Trophoblast cell (in vitro differentiated cells and primary cell): ENCODE results near the gene ZP1.

Experiments
- DNase-seq, 2 donors: peaks; one replicate each; pipeline ENCODE4 v3.0.0-alpha.2; 2016
- H2AFZ ChIP-seq: 2 replicates; pipeline ENCODE4 v1.6.1; 2013; ENCODE audit warnings: low read length, moderate library complexity, mild to moderate bottlenecking; ENCODE audit not compliant: insufficient read depth, poor library complexity
- H2AK5ac ChIP-seq: 2 replicates; pipeline ENCODE4 v1.6.1; 2013; ENCODE audit warnings: mild to moderate bottlenecking, low read length
- H2BK120ac ChIP-seq: 2 replicates; pipeline ENCODE4 v1.6.1; 2013; ENCODE audit warnings: low read length, mild to moderate bottlenecking, moderate library complexity; ENCODE audit not compliant: insufficient read depth, poor library complexity
- H2BK12ac ChIP-seq: 2 replicates; pipeline ENCODE4 v1.6.1; 2013; ENCODE audit warnings: mild to moderate bottlenecking, low read length, moderate library complexity
- H2BK5ac ChIP-seq: 2 replicates; pipeline ENCODE4 v1.6.1; 2013; ENCODE audit warnings: low read length, low read depth, moderate library complexity, mild to moderate bottlenecking; ENCODE audit not compliant: poor library complexity
- H3K14ac ChIP-seq: 2 replicates; pipeline ENCODE4 v1.6.1; 2013; ENCODE audit warnings: mild to moderate bottlenecking, low read length
- H3K18ac ChIP-seq: 2 replicates; pipeline ENCODE4 v1.6.1; 2013; ENCODE audit warnings: mild to moderate bottlenecking, low read length
- H3K23ac ChIP-seq: 2 replicates; pipeline ENCODE4 v1.6.1; 2013; ENCODE audit warnings: low read length
- H3K27ac ChIP-seq: 2 replicates; pipeline ENCODE4 v1.5.1; 2013; ENCODE audit warnings: low read depth, mild to moderate bottlenecking, inconsistent platforms, low read length, moderate library complexity
- H3K27me3 ChIP-seq: 2 replicates; pipeline ENCODE4 v1.6.1; 2013; ENCODE audit warnings: inconsistent platforms, mild to moderate bottlenecking, low read length, moderate library complexity; ENCODE audit not compliant: insufficient read depth
- H3K36me3 ChIP-seq, 2 experiments: 1 replicate in 1 of 2; 2 replicates in 1 of 2; pipeline ENCODE4 v1.6.1; 2013; ENCODE audit warnings: low read length in 2 of 2, mild to moderate bottlenecking in 2 of 2, moderate library complexity in 1 of 2; ENCODE audit not compliant: insufficient read depth in 2 of 2, control insufficient read depth in 1 of 2
- H3K4ac ChIP-seq: 2 replicates; pipeline ENCODE4 v1.6.1; 2013; ENCODE audit warnings: low read depth, mild to moderate bottlenecking, low read length, moderate library complexity
- H3K4me1 ChIP-seq, 2 experiments: 1 replicate in 1 of 2; 2 replicates in 1 of 2; pipeline ENCODE4 v1.6.1; 2013; ENCODE audit warnings: low read length in 2 of 2, mild to moderate bottlenecking in 2 of 2, moderate library complexity in 1 of 2; ENCODE audit not compliant: insufficient read depth in 2 of 2, control insufficient read depth in 1 of 2
- H3K4me2 ChIP-seq: 2 replicates; pipeline ENCODE4 v1.6.1; 2013; ENCODE audit warnings: inconsistent platforms, mild to moderate bottlenecking, low read length, moderate library complexity
- H3K4me3 ChIP-seq: 2 replicates; pipeline ENCODE4 v1.5.1; 2013; ENCODE audit warnings: mild to moderate bottlenecking, low read depth, low read length, inconsistent platforms
- H3K79me1 ChIP-seq: one replicate; pipeline ENCODE4 v1.6.1; 2013; ENCODE audit warnings: low read length
- H3K79me2 ChIP-seq: 2 replicates; pipeline ENCODE4 v1.6.1; 2013; ENCODE audit warnings: low read length, mild to moderate bottlenecking; ENCODE audit not compliant: control insufficient read depth, insufficient read depth, poor library complexity
- H3K9ac ChIP-seq: 2 replicates; pipeline ENCODE4 v1.6.1; 2013; ENCODE audit warnings: mild to moderate bottlenecking, low read length
- H3K9me3 ChIP-seq: 2 replicates; pipeline ENCODE4 v1.6.1; 2013; ENCODE audit warnings: low read depth, mild to moderate bottlenecking, control low read depth, inconsistent platforms, low read length; ENCODE audit not compliant: insufficient read depth
- H4K12ac ChIP-seq: 2 replicates; pipeline ENCODE4 v1.6.1; 2013; ENCODE audit warnings: low read depth, mild to moderate bottlenecking, low read length, moderate library complexity
- H4K8ac ChIP-seq: 2 replicates; pipeline ENCODE4 v1.6.1; 2013; ENCODE audit warnings: low read depth, mild to moderate bottlenecking, low read length, moderate library complexity
- H4K91ac ChIP-seq: one replicate; pipeline ENCODE4 v1.6.1; 2013; ENCODE audit warnings: low read depth, mild to moderate bottlenecking, low read length, moderate library complexity
- WGBS: extraction: QIAGEN DNeasy Blood & Tissue Kit; methylation state at CpG from one replicate; pipeline ENCODE4 v1.1.7; 2013; ENCODE audit warnings: missing lambda C conversion rate; ENCODE audit not compliant: insufficient read length, insufficient coverage; ENCODE audit errors: extremely low coverage; 5-methylcytosine and 5-hydroxymethylcytosine counted together

ZP1 gene

DNA sequence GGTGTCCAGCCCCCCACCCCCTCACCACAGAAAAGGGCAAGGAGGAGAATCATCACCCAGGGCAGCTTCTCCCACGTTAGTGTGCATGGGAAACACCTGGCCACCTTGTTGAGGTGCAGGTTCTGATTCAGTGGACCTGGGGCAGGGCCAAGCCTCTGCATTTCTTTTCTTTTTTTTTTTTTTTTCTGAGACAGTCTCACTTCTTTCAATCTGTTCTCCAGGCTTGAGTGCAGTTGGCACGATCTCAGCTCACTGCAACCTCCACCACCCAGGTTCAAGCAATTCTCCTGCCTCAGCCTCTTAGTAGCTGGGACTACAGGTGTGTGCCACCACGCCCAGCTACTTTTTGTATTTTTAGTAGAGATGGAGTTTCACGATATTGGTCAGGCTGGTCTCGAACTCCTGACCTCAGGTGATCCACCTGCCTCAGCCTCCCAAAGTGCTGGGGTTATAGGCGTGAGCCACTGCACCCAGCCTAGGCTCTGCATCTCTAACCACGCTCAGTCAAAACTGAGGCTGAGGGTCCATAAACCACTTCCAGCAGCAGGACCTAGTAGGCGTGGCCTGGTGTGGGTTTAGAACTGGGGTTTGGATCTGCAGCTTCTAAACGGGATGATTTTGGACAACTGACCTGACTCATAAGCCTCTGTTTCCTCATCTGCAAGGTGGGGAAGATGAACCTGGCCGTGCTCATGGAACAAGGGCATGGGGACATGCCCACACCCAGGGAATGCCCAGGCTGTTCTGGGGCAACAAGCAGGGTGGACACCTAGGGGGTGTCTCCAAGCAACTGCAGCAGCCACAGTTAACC is 734 bp downstream of the ZP1 start:
- no peak overlapping the region for H3K9ac ChIP-seq
- H3K18ac ChIP-seq: no peak overlapping the region
- no peak overlapping the region for H3K4me3 ChIP-seq
- no peak overlapping the region for H2BK120ac ChIP-seq
- H3K23ac ChIP-seq: no peak overlapping the region
- no peaks in the 10 kb centered on the region for H3K27me3 ChIP-seq
- H2BK5ac ChIP-seq: no peak overlapping the region
- H3K9me3 ChIP-seq: no peaks in the 10 kb centered on the region
- H4K12ac ChIP-seq: no peak overlapping the region
- H2AFZ ChIP-seq: no peak overlapping the region
- no peak overlapping the region for H3K4me2 ChIP-seq
- no peaks in the 10 kb centered on the region for H3K36me3 ChIP-seq
- H3K4me1 ChIP-seq: peaks cover 5 to 6% of the 10 kb centered on the region in 2 experiments
- no peak overlapping the region for H2BK12ac ChIP-seq
- peak overlapping the region; percentile 80 for H4K91ac ChIP-seq
- WGBS: no CpG with 5 or more reads among the region's 10 CpGs
- no peak for DNase-seq
- H3K4ac ChIP-seq: no peak overlapping the region
- no peak overlapping the region for H3K27ac ChIP-seq
- no peak overlapping the region for H3K14ac ChIP-seq
- no peak overlapping the region for H2AK5ac ChIP-seq
- H3K79me2 ChIP-seq: no peaks in the 10 kb centered on the region
- peaks cover 3% of the 10 kb centered on the region for H3K79me1 ChIP-seq
- no peak overlapping the region for H4K8ac ChIP-seq

GRCh38 chr11:60868682-60869450 is 1.5 kb downstream of the ZP1 start:
- H3K9me3 ChIP-seq: no peaks in the 10 kb centered on the region
- H3K4me1 ChIP-seq: peaks cover 6 to 8% of the 10 kb centered on the region in 2 experiments
- no peak overlapping the region for H2AFZ ChIP-seq
- no peak overlapping the region for H2BK5ac ChIP-seq
- H3K23ac ChIP-seq: no peak overlapping the region
- no peak overlapping the region for H3K4me3 ChIP-seq
- H3K79me2 ChIP-seq: no peaks in the 10 kb centered on the region
- WGBS: no CpG with 5 or more reads among the region's 10 CpGs
- no peak overlapping the region for H4K12ac ChIP-seq
- H3K27me3 ChIP-seq: no peaks in the 10 kb centered on the region
- H3K79me1 ChIP-seq: peaks cover 3% of the 10 kb centered on the region
- no peak overlapping the region for H2BK12ac ChIP-seq
- no peak overlapping the region for H3K9ac ChIP-seq
- H3K36me3 ChIP-seq: no peaks in the 10 kb centered on the region
- H3K18ac ChIP-seq: no peak overlapping the region
- no peak overlapping the region for H3K4ac ChIP-seq
- H2BK120ac ChIP-seq: no peak overlapping the region
- no peak overlapping the region for H4K8ac ChIP-seq
- H2AK5ac ChIP-seq: no peak overlapping the region
- no peak overlapping the region for H4K91ac ChIP-seq
- no peak overlapping the region for H3K27ac ChIP-seq
- DNase-seq: no peak
- H3K14ac ChIP-seq: no peak overlapping the region
- H3K4me2 ChIP-seq: no peak overlapping the region

GRCh38 chr11:60869451-60869825 is 2.1 kb downstream of the ZP1 start:
- H3K14ac ChIP-seq: no peak overlapping the region
- no peak overlapping the region for H3K27ac ChIP-seq
- H3K36me3 ChIP-seq: no peaks in the 10 kb centered on the region
- H3K4me1 ChIP-seq: peaks cover 6 to 8% of the 10 kb centered on the region in 2 experiments
- no CpG with 5 or more reads among the region's 7 CpGs for WGBS
- H3K4me3 ChIP-seq: no peak overlapping the region
- H3K9me3 ChIP-seq: no peaks in the 10 kb centered on the region
- no peak overlapping the region for H4K91ac ChIP-seq
- no peak overlapping the region for H3K23ac ChIP-seq
- no peak overlapping the region for H3K9ac ChIP-seq
- no peak overlapping the region for H2BK12ac ChIP-seq
- H4K12ac ChIP-seq: no peak overlapping the region
- H3K18ac ChIP-seq: no peak overlapping the region
- peaks cover 3% of the 10 kb centered on the region for H3K79me1 ChIP-seq
- DNase-seq: no peak
- no peak overlapping the region for H2BK120ac ChIP-seq
- H3K4me2 ChIP-seq: no peak overlapping the region
- H4K8ac ChIP-seq: no peak overlapping the region
- no peak overlapping the region for H2AK5ac ChIP-seq
- H3K79me2 ChIP-seq: no peaks in the 10 kb centered on the region
- no peak overlapping the region for H2AFZ ChIP-seq
- H2BK5ac ChIP-seq: no peak overlapping the region
- H3K27me3 ChIP-seq: no peaks in the 10 kb centered on the region
- no peak overlapping the region for H3K4ac ChIP-seq

GRCh38 chr11:60870276-60870675 is 2.9 kb downstream of the ZP1 start:
- Histone ChIP-seq H3K9ac (no peak overlapping the region), H3K4me1 (peaks cover 6 to 8% of the 10 kb centered on the region in 2 experiments), H4K91ac (no peak overlapping the region), H4K8ac (no peak overlapping the region), H3K23ac (no peak overlapping the region), H3K27ac (no peak overlapping the region), H3K79me1 (peaks cover 3% of the 10 kb centered on the region), H2BK120ac (no peak overlapping the region), H3K4me2 (no peak overlapping the region), H3K14ac (no peak overlapping the region), H3K18ac (no peak overlapping the region), H2BK5ac (no peak overlapping the region), H4K12ac (no peak overlapping the region), H2AK5ac (no peak overlapping the region), H2BK12ac (no peak overlapping the region), H3K36me3 (no peaks in the 10 kb centered on the region), H3K27me3 (no peaks in the 10 kb centered on the region), H3K4ac (no peak overlapping the region), H3K4me3 (no peak overlapping the region), H2AFZ (no peak overlapping the region), H3K9me3 (no peaks in the 10 kb centered on the region), H3K79me2 (no peaks in the 10 kb centered on the region)
- no CpG with 5 or more reads among the region's 3 CpGs for WGBS
- DNase-seq: no peak
